IMR-90 (cell line): ENCODE results near the gene NUP50. TPM values are rescaled to one million over a fixed set of nuclear protein-coding genes. Genes with fewer than 3 reads are reported as not detected.

Experiments used
- ATAC-seq: fragments of 200-7000 bp; cut with Tn5 transposase; 2 replicates; pipeline ENCODE4 v1.9.1; 2020; ENCODE audit warnings: low read depth, mild to moderate bottlenecking, moderate library complexity
- BruUV-seq: library from RNA; stranded (reverse); fragments of 400-500 nt; replicated peaks from 2 replicates; lab custom pipeline; 2021; lab: Mats Ljungman, UMichigan
- CTCF ChIA-PET: fragments of 300-600 bp; formaldehyde crosslinking; extraction: SDS; loops from one replicate; lab custom pipeline; 2021; ENCODE audit warnings: antibody characterized with exemption; lab: Yijun Ruan, JAX
- POLR2A ChIA-PET: fragments of 300-600 bp; sonication (Branson Sonifier 250); formaldehyde crosslinking; loops from one replicate; lab custom pipeline; 2022; ENCODE audit warnings: antibody characterized with exemption; ENCODE audit not compliant: unreplicated experiment; lab: Charles Lee
- DNase-seq: peaks from one replicate; pipeline ENCODE4 v3.0.0; 2013
- H2AFZ ChIP-seq: replicated peaks from 2 replicates; pipeline ENCODE3; 2013; ENCODE audit warnings: low read length, mild to moderate bottlenecking; ENCODE audit not compliant: poor library complexity
- H2AK5ac ChIP-seq: 2 replicates; pipeline ENCODE4 v1.6.1; 2013; ENCODE audit warnings: low read depth, low read length, inconsistent platforms
- H2AK9ac ChIP-seq: replicated peaks from 2 replicates; pipeline ENCODE3; 2013; ENCODE audit warnings: mild to moderate bottlenecking, low read depth, low read length, moderate library complexity; ENCODE audit not compliant: poor library complexity
- H2BK120ac ChIP-seq: 2 replicates; pipeline ENCODE4 v1.6.1; 2013; ENCODE audit warnings: low read depth, low read length, inconsistent platforms
- H2BK15ac ChIP-seq: 3 replicates; pipeline ENCODE4 v1.6.1; 2013; ENCODE audit warnings: low read depth, low read length, inconsistent platforms
- H2BK20ac ChIP-seq: 2 replicates; pipeline ENCODE4 v1.6.1; 2013; ENCODE audit warnings: low read depth, mild to moderate bottlenecking, inconsistent platforms, low read length, moderate library complexity
- H2BK5ac ChIP-seq: 2 replicates; pipeline ENCODE4 v1.6.1; 2013; ENCODE audit warnings: mild to moderate bottlenecking, low read depth, low read length, inconsistent platforms; ENCODE audit not compliant: poor library complexity, severe bottlenecking
- H3K14ac ChIP-seq: replicated peaks from 2 replicates; pipeline ENCODE4 v1.6.1; 2013; ENCODE audit warnings: low read depth, low read length, inconsistent platforms
- H3K18ac ChIP-seq: 2 replicates; pipeline ENCODE4 v1.6.1; 2013; ENCODE audit warnings: low read depth, low read length, control low read depth
- H3K23ac ChIP-seq: 2 replicates; pipeline ENCODE4 v1.6.1; 2013; ENCODE audit warnings: low read depth, low read length, inconsistent platforms
- H3K27ac ChIP-seq: 2 replicates; pipeline ENCODE4 v1.5.1; 2013; ENCODE audit warnings: mild to moderate bottlenecking, control low read depth, low read length; ENCODE audit not compliant: insufficient read depth
- H3K27me3 ChIP-seq: 2 replicates; pipeline ENCODE4 v1.6.1; 2013; ENCODE audit warnings: low read length; ENCODE audit not compliant: control insufficient read depth, insufficient read depth
- H3K36me3 ChIP-seq: 2 replicates; pipeline ENCODE4 v1.6.1; 2013; ENCODE audit warnings: low read length, mixed read lengths; ENCODE audit not compliant: control insufficient read depth, insufficient read depth
- H3K4ac ChIP-seq: 2 replicates; pipeline ENCODE4 v1.6.1; 2013; ENCODE audit warnings: low read depth, low read length, inconsistent platforms
- H3K4me1 ChIP-seq: 2 replicates; pipeline ENCODE4 v1.6.1; 2013; ENCODE audit warnings: low read length, mixed read lengths; ENCODE audit not compliant: control insufficient read depth, insufficient read depth
- H3K4me2 ChIP-seq: 2 replicates; pipeline ENCODE4 v1.6.1; 2013; ENCODE audit warnings: low read depth, mild to moderate bottlenecking, control low read depth, low read length, moderate library complexity
- H3K4me3 ChIP-seq: 2 replicates; pipeline ENCODE4 v1.5.1; 2013; ENCODE audit warnings: low read depth, mild to moderate bottlenecking, control low read depth, low read length, moderate library complexity; ENCODE audit not compliant: insufficient read depth
- H3K56ac ChIP-seq: 2 replicates; pipeline ENCODE4 v1.6.1; 2013; ENCODE audit warnings: low read length, inconsistent platforms; ENCODE audit not compliant: insufficient read depth; ENCODE audit errors: extremely low read depth
- H3K79me1 ChIP-seq, 2 experiments: 2 replicates each; pipeline ENCODE4 v1.6.1; 2013; ENCODE audit warnings: low read length in 2 of 2, inconsistent platforms in 1 of 2, low read depth in 1 of 2
- H3K9ac ChIP-seq: 2 replicates; pipeline ENCODE4 v1.6.1; 2013; ENCODE audit warnings: low read depth, low read length, control low read depth
- H3K9me1 ChIP-seq: 2 replicates; pipeline ENCODE4 v1.6.1; 2013; ENCODE audit warnings: low read length, inconsistent platforms; ENCODE audit not compliant: insufficient read depth
- H3K9me3 ChIP-seq: 2 replicates; pipeline ENCODE4 v1.6.1; 2013; ENCODE audit warnings: low read length; ENCODE audit not compliant: control insufficient read depth, insufficient read depth
- H4K20me1 ChIP-seq: 2 replicates; pipeline ENCODE4 v1.6.1; 2013; ENCODE audit warnings: low read length, inconsistent platforms; ENCODE audit not compliant: insufficient read depth
- H4K5ac ChIP-seq: 2 replicates; pipeline ENCODE4 v1.6.1; 2013; ENCODE audit warnings: mild to moderate bottlenecking, low read depth, low read length, control low read depth
- H4K8ac ChIP-seq, 2 experiments: 2 replicates each; pipeline ENCODE4 v1.6.1; 2013; ENCODE audit warnings: low read depth in 2 of 2, low read length in 2 of 2, control low read depth in 1 of 2, inconsistent platforms in 1 of 2
- H4K91ac ChIP-seq: 2 replicates; pipeline ENCODE4 v1.6.1; 2013; ENCODE audit warnings: low read depth, low read length, inconsistent platforms; ENCODE audit not compliant: insufficient read depth
- BHLHE40 ChIP-seq: fragments of 150-350 bp; IDR thresholded peaks from 2 replicates; pipeline ENCODE4 v1.6.1; 2016; ENCODE audit warnings: mild to moderate bottlenecking, low read depth, low read length
- CEBPB ChIP-seq: IDR thresholded peaks from 2 replicates; pipeline ENCODE4 v1.6.1; 2012; ENCODE audit warnings: low read depth, low read length, improper control_type of control experiment
- CHD1 ChIP-seq: IDR thresholded peaks from 2 replicates; pipeline ENCODE4 v1.6.1; 2012; ENCODE audit warnings: low read depth, low read length, improper control_type of control experiment
- CTCF ChIP-seq: conservative IDR thresholded peaks from 2 replicates; pipeline ENCODE4 v1.5.1; 2012; ENCODE audit warnings: mild to moderate bottlenecking, low read depth, low read length, improper control_type of control experiment
- ELK1 ChIP-seq: fragments of 150-350 bp; IDR thresholded peaks from 2 replicates; pipeline ENCODE4 v1.6.1; 2016; ENCODE audit warnings: low read depth, mild to moderate bottlenecking, low read length, moderate library complexity, borderline replicate concordance
- FOS ChIP-seq: fragments of 150-350 bp; IDR thresholded peaks from 2 replicates; pipeline ENCODE4 v1.6.1; 2016; ENCODE audit warnings: low read depth, low read length
- MAFK ChIP-seq: IDR thresholded peaks from 2 replicates; pipeline ENCODE4 v1.6.1; 2012; ENCODE audit warnings: low read depth, low read length, improper control_type of control experiment
- MAZ ChIP-seq: IDR thresholded peaks from 2 replicates; pipeline ENCODE4 v1.6.1; 2012; ENCODE audit warnings: low read depth, mild to moderate bottlenecking, low read length, improper control_type of control experiment, moderate library complexity, borderline replicate concordance
- MXI1 ChIP-seq: IDR thresholded peaks from 2 replicates; pipeline ENCODE4 v1.6.1; 2012; ENCODE audit warnings: low read depth, mild to moderate bottlenecking, low read length, moderate library complexity, borderline replicate concordance
- NFE2L2 ChIP-seq: fragments of 150-350 bp; IDR thresholded peaks from 2 replicates; pipeline ENCODE4 v1.6.1; 2016; ENCODE audit warnings: low read depth, mild to moderate bottlenecking, low read length
- POLR2A ChIP-seq: IDR thresholded peaks from 2 replicates; pipeline ENCODE4 v1.6.1; 2012; ENCODE audit warnings: mild to moderate bottlenecking, low read depth, low read length
- RAD21 ChIP-seq: IDR thresholded peaks from 2 replicates; pipeline ENCODE4 v1.6.1; 2012; ENCODE audit warnings: low read length, improper control_type of control experiment
- RCOR1 ChIP-seq: IDR thresholded peaks from 2 replicates; pipeline ENCODE4 v1.6.1; 2012; ENCODE audit warnings: mild to moderate bottlenecking, low read length, improper control_type of control experiment; ENCODE audit not compliant: insufficient replicate concordance
- RFX5 ChIP-seq: IDR thresholded peaks from 2 replicates; pipeline ENCODE4 v1.8.0; 2012; ENCODE audit warnings: low read depth, mild to moderate bottlenecking, low read length, moderate library complexity
- SMC3 ChIP-seq: fragments of 150-350 bp; IDR thresholded peaks from 2 replicates; pipeline ENCODE4 v1.6.1; 2016; ENCODE audit warnings: low read depth, mild to moderate bottlenecking, antibody characterized with exemption, low read length, moderate library complexity
- USF2 ChIP-seq: fragments of 150-350 bp; IDR thresholded peaks from 2 replicates; pipeline ENCODE4 v1.6.1; 2017; ENCODE audit warnings: mild to moderate bottlenecking, antibody characterized with exemption, low read length, low read depth
- WGBS, 2 experiments: methylation state at CpG; one replicate each; pipeline versions ENCODE4 v1.1.5 to v1.1.7; 2013; ENCODE audit warnings: missing lambda C conversion rate in 2 of 2; ENCODE audit not compliant: insufficient read length in 1 of 2; ENCODE audit errors: extremely low coverage in 2 of 2; 5-methylcytosine and 5-hydroxymethylcytosine counted together
- dilution Hi-C: fragments of 300-500 bp; cut with HindIII; formaldehyde crosslinking; loops from one replicate; pipeline ENCODE4 v1.14.3; 2018; ENCODE audit warnings: low sequenced_read_pairs; ENCODE audit not compliant: unreplicated experiment
- in situ Hi-C: fragments of 300-500 bp; cut with MboI; formaldehyde crosslinking; loops from 3 replicates; pipeline ENCODE4 v1.14.3; 2019; ENCODE audit warnings: low sequenced_read_pairs, inconsistent platforms, mixed read lengths
- intact Hi-C: fragments of 100-400 bp; cut with micrococcal nuclease; formaldehyde crosslinking; loops from 2 replicates; pipeline ENCODE4 v1.10.0; 2022
- polyA plus RNA-seq, 3 experiments: library from polyadenylated mRNA; depleted of rRNA; stranded (reverse); fragments of >200 nt; gene quantifications; 2 replicates each; pipeline ENCODE4 v1.2.3, GENCODE V29; 2012; ENCODE audit warnings: low replicate concordance in 1 of 3
- total RNA-seq: library from RNA; depleted of rRNA; stranded (reverse); fragments of >200 nt; gene quantifications from 2 replicates; pipeline ENCODE4 v1.2.3, GENCODE V29; 2012

The NUP50 gene
- total and polyA plus RNA-seq, 2 of the 4 experiments (the other 2 are of a cell fraction): 12.8 to 65.4 TPM

GRCh38 chr22:45157907-45158306 lies 5.8 kb upstream of the NUP50 start:
- Histone ChIP-seq H3K4me3 (no peak overlapping the region), H3K27ac (no peak overlapping the region), H2BK15ac (no peak overlapping the region), H2AFZ (no peak overlapping the region), H3K4me2 (no peak overlapping the region), H3K14ac (no peak overlapping the region), H3K9me1 (peaks cover 24% of the 10 kb centered on the region), H2AK9ac (no peak overlapping the region), H4K91ac (no peak overlapping the region), H2BK5ac (no peak overlapping the region), H3K56ac (no peak overlapping the region), H4K5ac (no peak overlapping the region), H2BK120ac (no peak overlapping the region), H3K79me1 (peaks cover 34 to 78% of the 10 kb centered on the region in 2 experiments), H2AK5ac (no peak overlapping the region), H3K36me3 (peaks cover 8% of the 10 kb centered on the region), H3K9ac (no peak overlapping the region), H3K4ac (no peak overlapping the region), H3K23ac (no peak overlapping the region), H3K4me1 (peaks cover 20% of the 10 kb centered on the region), H4K8ac (no peak overlapping the region), H4K20me1 (no peaks in the 10 kb centered on the region; the same call in 1 of the 2 replicates), H3K27me3 (no peaks in the 10 kb centered on the region), H3K9me3 (no peaks in the 10 kb centered on the region), H2BK20ac (no peak overlapping the region), H3K18ac (no peak overlapping the region)
- BruUV-seq: no TSS peak
- no CpG with 5 or more reads among the region's 3 CpGs for WGBS, 2 experiments
- ChIA-PET CTCF (no interaction called here), POLR2A (interaction anchor here (0.7 kb wide), 1 partner anchor 23 kb away, joined by 4 read pairs; no protein-coding TSS in a partner anchor)
- in situ Hi-C loops: no loop called here
- DNase-seq: no peak
- dilution Hi-C loops: no loop called here
- intact Hi-C loops: no loop called here
- no peak for ATAC-seq
- no peak for TF ChIP-seq BHLHE40
- no peak for TF ChIP-seq CHD1
- TF ChIP-seq FOS: no peak
- no peak for TF ChIP-seq CEBPB
- no peak for TF ChIP-seq RAD21
- TF ChIP-seq ELK1: no peak
- no peak for TF ChIP-seq CTCF
- TF ChIP-seq RFX5: no peak
- TF ChIP-seq SMC3: no peak
- TF ChIP-seq MAFK: no peak
- TF ChIP-seq POLR2A: no peak
- no peak for TF ChIP-seq NFE2L2
- no peak for TF ChIP-seq MXI1
- no peak for TF ChIP-seq MAZ
- no peak for TF ChIP-seq RCOR1
- TF ChIP-seq USF2: no peak
